SK-N-SH (cell line): ENCODE measurements around the gene C15orf39. TPM values are rescaled to one million over a fixed set of nuclear protein-coding genes. Genes with fewer than 3 reads are reported as not detected.
"Not testable (repeated sequence)": the region's sequence is repeated elsewhere in the genome, so short reads cannot be mapped to it uniquely, and the experiment has no call there.

Experiments used
- CTCF ChIA-PET: fragments of 300-600, 350-600 bp; formaldehyde crosslinking; extraction: SDS; loops from one replicate; lab custom pipeline; 2021; lab: Yijun Ruan, JAX
- POLR2A ChIA-PET: fragments of 350-600 bp; sonication (Branson Sonifier 250); formaldehyde crosslinking; extraction: SDS; loops from one replicate; lab custom pipeline; 2020; ENCODE audit warnings: antibody characterized with exemption, inconsistent platforms; lab: Yijun Ruan, JAX
- DNase-seq: peaks from one replicate; pipeline ENCODE4 v3.0.0; 2012
- H2AFZ ChIP-seq: fragments of 200-600 bp; sonication (generic); 2 replicates; pipeline ENCODE4 v1.8.1; 2016; ENCODE audit warnings: antibody characterized with exemption, mild to moderate bottlenecking, low read depth
- H3F3A ChIP-seq: fragments of 200-600 bp; sonication (generic); replicated peaks from 2 replicates; pipeline ENCODE3; 2016; ENCODE audit warnings: antibody characterized with exemption, mild to moderate bottlenecking; ENCODE audit not compliant: insufficient read depth
- H3K27ac ChIP-seq, 2 experiments: fragments of 200-500 bp in 1 of 2; fragments of 200-600 bp in 1 of 2; sonication (Bioruptor generic) in 1 of 2; sonication (generic), shearing (Covaris generic) in 1 of 2; 2 replicates each; pipeline versions ENCODE4 v1.5.1 to v1.6.1; 2014 to 2016; ENCODE audit warnings: low read depth in 2 of 2, inconsistent platforms in 1 of 2, low read length in 1 of 2, mild to moderate bottlenecking in 1 of 2, mixed read lengths in 1 of 2
- H3K27me3 ChIP-seq: fragments of 200-600 bp; sonication (generic), shearing (Covaris generic); 2 replicates; pipeline ENCODE4 v1.6.1; 2016; ENCODE audit warnings: mixed run types; ENCODE audit not compliant: insufficient read depth
- H3K36me3 ChIP-seq, 2 experiments: fragments of 200-500 bp in 1 of 2; fragments of 200-600 bp in 1 of 2; sonication (Bioruptor generic) in 1 of 2; sonication (generic) in 1 of 2; replicated peaks in 1 of 2; 2 replicates each; pipeline versions ENCODE3 to v1.5.1; 2014 to 2016; ENCODE audit warnings: low read length in 1 of 2, mild to moderate bottlenecking in 1 of 2; ENCODE audit not compliant: insufficient read depth in 2 of 2, control insufficient read depth in 1 of 2
- H3K4me1 ChIP-seq, 2 experiments: fragments of 200-500 bp in 1 of 2; fragments of 200-600 bp in 1 of 2; sonication (Bioruptor generic) in 1 of 2; sonication (generic), shearing (Covaris generic) in 1 of 2; 2 replicates each; pipeline versions ENCODE4 v1.5.1 to v1.6.1; 2014 to 2016; ENCODE audit warnings: low read depth in 1 of 2, low read length in 1 of 2, mixed run types in 1 of 2; ENCODE audit not compliant: insufficient read depth in 2 of 2, control insufficient read depth in 1 of 2
- H3K4me2 ChIP-seq: fragments of 200-600 bp; sonication (generic), shearing (Covaris generic); 2 replicates; pipeline ENCODE4 v1.6.1; 2017; ENCODE audit warnings: mixed run types
- H3K4me3 ChIP-seq, 2 experiments: fragments of 200-500 bp in 1 of 2; fragments of 200-600 bp in 1 of 2; sonication (Bioruptor generic) in 1 of 2; sonication (generic), shearing (Covaris generic) in 1 of 2; 2 replicates each; pipeline versions ENCODE4 v1.5.1 to v1.8.1; 2014 to 2016; ENCODE audit warnings: low read depth in 2 of 2, inconsistent platforms in 1 of 2, low read length in 1 of 2, mild to moderate bottlenecking in 1 of 2, mixed read lengths in 1 of 2, moderate library complexity in 1 of 2
- H3K79me2 ChIP-seq: fragments of 200-600 bp; sonication (generic); 2 replicates; pipeline ENCODE4 v1.8.1; 2017; ENCODE audit warnings: mild to moderate bottlenecking; ENCODE audit not compliant: insufficient read depth
- H3K9ac ChIP-seq: fragments of 200-600 bp; sonication (generic); 2 replicates; pipeline ENCODE4 v1.6.1; 2017; ENCODE audit warnings: mixed run types
- H3K9me2 ChIP-seq: fragments of 200-600 bp; sonication (generic); 2 replicates; pipeline ENCODE4 v1.6.1; 2017; ENCODE audit warnings: mixed run types
- H3K9me3 ChIP-seq: fragments of 200-600 bp; sonication (generic); 2 replicates; pipeline ENCODE4 v1.6.1; 2017; ENCODE audit warnings: mixed run types, mild to moderate bottlenecking, moderate library complexity
- H4K20me1 ChIP-seq: fragments of 200-600 bp; sonication (generic); 2 replicates; pipeline ENCODE4 v1.6.1; 2017; ENCODE audit warnings: mild to moderate bottlenecking, mixed run types; ENCODE audit not compliant: insufficient read depth
- ELF1 ChIP-seq: IDR thresholded peaks from 2 replicates; pipeline ENCODE4 v1.4.0; 2012
- EZH2phosphoT487 ChIP-seq: fragments of 200-600 bp; sonication (generic); IDR thresholded peaks from 2 replicates; pipeline ENCODE4 v1.6.1; 2017; ENCODE audit warnings: low read depth, mixed run types, mild to moderate bottlenecking, antibody characterized with exemption, moderate library complexity, borderline replicate concordance
- GABPA ChIP-seq: IDR thresholded peaks from 2 replicates; pipeline ENCODE4 v1.4.0; 2012; ENCODE audit warnings: low read depth, mild to moderate bottlenecking
- MEF2A ChIP-seq: IDR thresholded peaks from 2 replicates; pipeline ENCODE4 v1.4.0; 2012; ENCODE audit warnings: low read depth, borderline replicate concordance
- RCOR1 ChIP-seq: fragments of 150-350 bp; IDR thresholded peaks from 2 replicates; pipeline ENCODE4 v1.6.1; 2017; ENCODE audit warnings: antibody characterized with exemption, low read length
- RFX5 ChIP-seq: IDR thresholded peaks from 2 replicates; pipeline ENCODE4 v1.6.1; 2012; ENCODE audit warnings: mild to moderate bottlenecking, improper control_type of control experiment, low read length
- RXRA ChIP-seq: IDR thresholded peaks from 2 replicates; pipeline ENCODE4 v1.4.0; 2012; ENCODE audit warnings: low read depth, mild to moderate bottlenecking, borderline replicate concordance
- SIN3A ChIP-seq: IDR thresholded peaks from 2 replicates; pipeline ENCODE4 v1.6.1; 2012; ENCODE audit warnings: low read depth, mild to moderate bottlenecking, low read length, moderate library complexity, borderline replicate concordance
- TAF1 ChIP-seq: IDR thresholded peaks from 2 replicates; pipeline ENCODE4 v1.6.1; 2012; ENCODE audit warnings: low read depth, mild to moderate bottlenecking, low read length, moderate library complexity, borderline replicate concordance
- TEAD4 ChIP-seq: IDR thresholded peaks from 2 replicates; pipeline ENCODE4 v1.4.0; 2012; ENCODE audit warnings: mild to moderate bottlenecking, borderline replicate concordance; ENCODE audit not compliant: insufficient read depth
- YY1 ChIP-seq: IDR thresholded peaks from 2 replicates; pipeline ENCODE4 v1.4.0; 2012; ENCODE audit warnings: low read depth, mild to moderate bottlenecking
- WGBS: methylation state at CpG from one replicate; pipeline ENCODE4 v1.1.6; 2017; ENCODE audit warnings: low lambda C conversion rate; 5-methylcytosine and 5-hydroxymethylcytosine counted together
- polyA plus RNA-seq, 3 experiments: library from polyadenylated mRNA; depleted of rRNA; stranded (reverse); fragments of >200 nt; gene quantifications; 2 replicates each; pipeline ENCODE4 v1.2.3, GENCODE V29; 2012

The C15orf39 gene
- polyA plus RNA-seq, 1 of the 3 experiments (the other 2 are of a cell fraction), result 2.5 TPM

DNA sequence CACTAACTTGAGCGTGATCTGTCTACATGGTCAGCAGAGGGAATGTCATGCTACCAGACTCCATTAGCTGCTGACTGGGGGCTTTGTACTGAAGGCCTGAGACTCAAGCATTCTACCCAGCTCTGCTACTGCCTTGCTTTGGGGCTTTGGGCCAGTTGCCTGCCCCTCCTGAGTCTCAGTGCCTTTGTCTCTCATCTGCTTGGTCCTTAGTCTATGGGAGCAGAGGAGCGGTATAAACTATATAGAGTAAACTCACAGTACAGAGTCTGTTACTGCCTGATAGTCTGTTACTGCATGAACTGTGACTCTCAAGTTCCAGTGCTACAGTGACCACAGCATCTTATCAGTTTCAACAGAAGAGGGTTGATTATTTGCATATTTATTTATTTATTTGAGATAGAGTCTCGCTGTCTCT lies 38.5 kb upstream of the C15orf39 start:
- WGBS, result 80% methylated on average over 2 of the region's 3 CpGs
- no peaks in the 10 kb centered on the region for H3K9me2 ChIP-seq
- TF ChIP-seq RCOR1 (no peak), RXRA (no peak), SIN3A (no peak), YY1 (no peak), TEAD4 (no peak), RFX5 (no peak), EZH2phosphoT487 (no peak), MEF2A (no peak)

DNA sequence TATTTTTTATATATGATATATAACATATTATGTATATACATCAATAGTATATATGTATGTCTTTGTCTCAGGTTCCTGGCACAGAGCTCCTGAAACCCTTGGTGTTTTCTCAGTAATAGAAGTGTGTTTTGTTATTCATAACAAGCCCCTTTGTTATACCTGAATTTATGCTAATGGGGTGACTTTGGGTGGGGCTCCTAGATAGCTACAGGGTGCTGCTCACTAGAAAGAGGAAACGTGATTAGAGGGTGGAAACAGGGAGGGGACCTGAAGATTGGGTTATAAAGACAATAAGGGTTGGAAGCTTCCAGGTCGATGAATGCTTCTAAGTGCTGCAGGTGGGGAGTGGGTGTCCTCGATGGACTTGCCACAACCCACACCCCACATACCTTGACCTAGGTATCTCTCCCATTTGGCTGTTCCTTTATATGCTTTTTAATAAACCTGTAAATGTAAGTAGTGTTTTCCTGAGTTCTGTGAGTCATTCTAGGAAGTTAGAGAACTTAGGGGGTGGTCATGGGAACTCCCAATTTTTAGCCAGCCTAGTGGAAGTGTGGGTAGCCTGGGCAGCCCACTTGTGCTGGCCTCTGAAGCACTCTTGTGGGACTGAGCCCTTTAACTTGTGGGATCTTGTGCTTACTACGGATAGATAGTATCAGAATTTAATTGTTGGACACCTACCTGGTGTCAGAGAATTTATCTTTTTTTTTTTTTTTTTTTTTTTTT lies 36.9 kb upstream of the C15orf39 start:
- H3K4me3 ChIP-seq, result no peak overlapping the region
- no peaks in the 10 kb centered on the region for H3K27me3 ChIP-seq
- no peak overlapping the region for H2AFZ ChIP-seq
- H3K79me2 ChIP-seq, result no peaks in the 10 kb centered on the region
- WGBS, result 33% methylated on average over 4 of the region's 4 CpGs
- H4K20me1 ChIP-seq, result no peaks in the 10 kb centered on the region
- H3K36me3 ChIP-seq, result no peaks in the 10 kb centered on the region
- H3F3A ChIP-seq, result peaks cover under 1% of the 10 kb centered on the region
- no peak for DNase-seq
- TF ChIP-seq GABPA, result no peak
- no peak for TF ChIP-seq ELF1
- TF ChIP-seq TAF1, result no peak
- TF ChIP-seq SIN3A, result no peak
- H3K9ac ChIP-seq, result no peak overlapping the region
- H3K9me3 ChIP-seq, result no peaks in the 10 kb centered on the region
- H3K4me2 ChIP-seq, result no peak overlapping the region
- H3K4me1 ChIP-seq, result no peaks in the 10 kb centered on the region; a peak in 1 of 4 replicates
- ChIA-PET CTCF (interaction anchor here (0.9 kb wide), 1 partner anchor 17 kb away, joined by 3 read pairs; no protein-coding TSS in a partner anchor), POLR2A (no interaction called here)
- H3K9me2 ChIP-seq, result no peaks in the 10 kb centered on the region
- no peak overlapping the region for H3K27ac ChIP-seq

More for the DNA sequence above, 38.5 kb upstream of the C15orf39 start:
- no peak overlapping the region for H3K4me2 ChIP-seq
- H3K79me2 ChIP-seq, result no peaks in the 10 kb centered on the region
- H3K36me3 ChIP-seq, result no peaks in the 10 kb centered on the region
- H4K20me1 ChIP-seq, result no peaks in the 10 kb centered on the region
- POLR2A ChIA-PET, result no interaction called here
- no peaks in the 10 kb centered on the region for H3K27me3 ChIP-seq
- H3K27ac ChIP-seq, result no peak overlapping the region
- CTCF ChIA-PET, result interaction anchor here (1.2 kb wide), 1 partner anchor 134 kb away, joined by 3 read pairs; no protein-coding TSS in a partner anchor
- H3K4me1 ChIP-seq, result no peaks in the 10 kb centered on the region; a peak in 1 of 4 replicates
- no peak overlapping the region for H3K4me3 ChIP-seq
- H3K9me3 ChIP-seq, result no peaks in the 10 kb centered on the region
- no peaks in the 10 kb centered on the region for H3F3A ChIP-seq
- H2AFZ ChIP-seq, result no peak overlapping the region
- no peak for DNase-seq
- H3K9ac ChIP-seq, result no peak overlapping the region

DNA sequence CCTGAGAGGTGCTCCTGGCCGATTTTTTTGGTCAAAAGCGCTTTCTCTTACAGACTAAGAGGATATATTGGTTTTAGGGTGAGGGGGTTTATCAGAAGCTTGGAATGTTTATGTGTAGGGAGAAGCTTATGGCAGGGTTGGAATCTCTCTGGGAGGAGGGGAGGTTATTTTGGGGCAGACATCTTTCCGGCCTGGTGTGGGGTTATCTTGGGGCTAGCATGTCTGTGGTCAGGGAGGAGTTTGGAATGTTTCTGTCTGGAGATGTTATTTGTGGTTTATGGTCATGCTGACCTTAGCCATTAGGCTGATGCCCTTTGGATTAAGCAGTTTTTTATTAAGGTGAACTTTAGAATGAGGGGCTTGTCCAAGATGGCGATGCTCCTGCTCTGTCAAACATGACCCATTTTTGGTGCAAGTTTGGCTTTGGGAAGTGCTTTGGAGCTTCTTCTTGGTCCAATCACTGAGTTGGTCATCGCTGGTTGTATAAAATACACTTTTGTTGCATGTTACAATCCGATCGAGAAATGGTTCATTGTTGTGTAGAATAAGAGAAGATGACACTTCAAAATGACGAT lies 35.1 kb upstream of the C15orf39 start:
- DNase-seq, H3K79me2 ChIP-seq, H2AFZ ChIP-seq, H3K9me3 ChIP-seq, H3K4me2 ChIP-seq, H3K27me3 ChIP-seq, H3K9me2 ChIP-seq, H3K4me3 ChIP-seq, H3K36me3 ChIP-seq, H3K9ac ChIP-seq, H3K27ac ChIP-seq, H4K20me1 ChIP-seq, POLR2A ChIA-PET: not testable (repeated sequence)
- CTCF ChIA-PET, result interaction anchor here (0.6 kb wide), 1 partner anchor 865 kb away, joined by 3 read pairs; no protein-coding TSS in a partner anchor
- Histone ChIP-seq H3F3A (peaks cover 10% of the 10 kb centered on the region), H3K4me1 (peaks cover 4 to 12% of the 10 kb centered on the region in 2 experiments; a peak in 3 of 4 replicates)
- 73% methylated on average over 8 of the region's 8 CpGs for WGBS
